A549 (cell line): ENCODE data around the gene ZEB1. TPM values are rescaled to one million over a fixed set of nuclear protein-coding genes. Genes with fewer than 3 reads are reported as not detected.
A peak's percentile ranks its signal among the peaks of the same experiment; 100 is the strongest.

Experiments
- ATAC-seq, 2 experiments: fragments of 200-7000 bp in 1 of 2; fragments of >200 bp in 1 of 2; cut with Nextera tagmentation in 1 of 2; cut with Tn5 transposase in 1 of 2; 3 replicates each; pipeline versions ENCODE4 v1.8.0 to v1.9.1; 2018 to 2020; ENCODE audit warnings: mild to moderate bottlenecking in 1 of 2, moderate library complexity in 1 of 2
- CTCF ChIA-PET: fragments of 300-600 bp; sonication (Branson Sonifier 250); formaldehyde crosslinking; extraction: SDS; loops from one replicate; lab custom pipeline; 2021; ENCODE audit warnings: antibody characterized with exemption, inconsistent platforms; lab: Yijun Ruan, JAX
- POLR2A ChIA-PET: fragments of 350-600 bp; formaldehyde crosslinking; extraction: SDS; loops from one replicate; lab custom pipeline; 2021; ENCODE audit warnings: antibody characterized with exemption, inconsistent platforms; lab: Yijun Ruan, JAX
- DNase-seq, 2 experiments: peaks; one replicate each; pipeline versions ENCODE4 v3.0.0 to v3.0.0-alpha.2; 2011 to 2016; ENCODE audit warnings: low read depth in 1 of 2, low spot score in 1 of 2
- FAIRE-seq: peaks from 2 replicates; lab custom pipeline; 2011; peaks lifted over from hg19 to GRCh38; lab: Jason Lieb, UNC
- H3K27ac ChIP-seq, 2 experiments: fragments of >200 bp; sonication (Bioruptor Twin); formaldehyde crosslinking; 3 replicates each; pipeline ENCODE4 v1.5.1; 2016 to 2017
- H3K4me1 ChIP-seq: fragments of >200 bp; sonication (Bioruptor Twin); formaldehyde crosslinking; 3 replicates; pipeline ENCODE4 v1.6.1; 2016
- H3K4me2 ChIP-seq: fragments of >200 bp; sonication (Bioruptor Twin); formaldehyde crosslinking; 3 replicates; pipeline ENCODE4 v1.6.1; 2016
- H3K4me3 ChIP-seq: fragments of >200 bp; sonication (Bioruptor Twin); formaldehyde crosslinking; 3 replicates; pipeline ENCODE4 v1.5.1; 2016
- H3K9me3 ChIP-seq: fragments of >200 bp; sonication (Bioruptor Twin); formaldehyde crosslinking; 3 replicates; pipeline ENCODE4 v1.6.1; 2016
- BCL3 ChIP-seq: fragments of >200 bp; sonication (Bioruptor Twin); formaldehyde crosslinking; IDR thresholded peaks from 3 replicates; pipeline ENCODE4 v1.6.1; 2016
- CEBPB ChIP-seq, 2 experiments: fragments of >200 bp in 1 of 2; sonication (Bioruptor Twin) in 1 of 2; formaldehyde crosslinking in 1 of 2; IDR thresholded peaks; 2 replicates each; pipeline ENCODE4 v1.6.1; 2012 to 2016
- CHD4 ChIP-seq: fragments of 200-600 bp; sonication (generic); IDR thresholded peaks from 2 replicates; pipeline ENCODE4 v1.6.1; 2016; ENCODE audit warnings: antibody characterized with exemption, mild to moderate bottlenecking, borderline replicate concordance
- E2F6 ChIP-seq: IDR thresholded peaks from 2 replicates; pipeline ENCODE4 v1.6.1; 2012; ENCODE audit warnings: low read depth, borderline replicate concordance
- EHF ChIP-seq: fragments of 250-450 bp; sonication (Bioruptor Pico); IDR thresholded peaks from 2 replicates; pipeline ENCODE4 v1.5.0; 2020; ENCODE audit warnings: mild to moderate bottlenecking
- EP300 ChIP-seq, 2 experiments: fragments of >200 bp; sonication (Bioruptor Twin); formaldehyde crosslinking; IDR thresholded peaks; 2 replicates in 1 of 2; 3 replicates in 1 of 2; pipeline ENCODE4 v1.6.1; 2016 to 2017
- FOSL2 ChIP-seq, 2 experiments: fragments of 450-650 bp in 1 of 2; fragments of >200 bp in 1 of 2; sonication (Bioruptor Twin) in 1 of 2; formaldehyde crosslinking; IDR thresholded peaks; 2 replicates each; pipeline versions ENCODE4 v1.5.0 to v1.6.1; 2016 to 2020; ENCODE audit warnings: mild to moderate bottlenecking in 1 of 2, moderate library complexity in 1 of 2
- FOXS1 ChIP-seq: fragments of 250-450 bp; sonication (Bioruptor Pico); IDR thresholded peaks from 2 replicates; pipeline ENCODE4 v1.5.0; 2020; ENCODE audit warnings: mild to moderate bottlenecking, moderate library complexity
- GATA3 ChIP-seq: IDR thresholded peaks from 2 replicates; pipeline ENCODE4 v1.6.1; 2012; ENCODE audit warnings: borderline replicate concordance
- HEYL ChIP-seq: fragments of 250-450 bp; sonication (Bioruptor Pico); IDR thresholded peaks from 2 replicates; pipeline ENCODE4 v1.8.0; 2021; ENCODE audit warnings: mild to moderate bottlenecking, moderate library complexity
- KDM5A ChIP-seq: fragments of 200-600 bp; sonication (generic); IDR thresholded peaks from 2 replicates; pipeline ENCODE4 v1.6.1; 2016; ENCODE audit warnings: antibody characterized with exemption, mild to moderate bottlenecking
- MAFK ChIP-seq: fragments of 450-650 bp; IDR thresholded peaks from 2 replicates; pipeline ENCODE4 v1.6.1; 2014; ENCODE audit not compliant: partially characterized antibody
- MAZ ChIP-seq: fragments of 150-350 bp; IDR thresholded peaks from 2 replicates; pipeline ENCODE4 v1.6.1; 2014; ENCODE audit warnings: antibody characterized with exemption, low read depth, low read length, borderline replicate concordance
- POLR2A ChIP-seq: IDR thresholded peaks from 2 replicates; pipeline ENCODE4 v1.6.1; 2012; ENCODE audit warnings: mild to moderate bottlenecking, low read length
- POLR2AphosphoS2 ChIP-seq: conservative IDR thresholded peaks from 2 replicates; pipeline ENCODE4 v1.6.1; 2012; ENCODE audit warnings: low read length, improper control_type of control experiment, inconsistent platforms
- RAD21 ChIP-seq, 2 experiments: fragments of >200 bp in 1 of 2; sonication (Bioruptor Twin) in 1 of 2; formaldehyde crosslinking in 1 of 2; IDR thresholded peaks in 1 of 2; conservative IDR thresholded peaks in 1 of 2; 2 replicates in 1 of 2; 3 replicates in 1 of 2; pipeline ENCODE4 v1.6.1; 2012 to 2018; ENCODE audit warnings: inconsistent platforms in 1 of 2
- RFX5 ChIP-seq: fragments of 450-650 bp; IDR thresholded peaks from 2 replicates; pipeline ENCODE4 v1.7.1; 2014; ENCODE audit warnings: antibody characterized with exemption, mild to moderate bottlenecking, moderate library complexity
- TP53 ChIP-seq: fragments of 250-450 bp; sonication (Bioruptor Pico); IDR thresholded peaks from 2 replicates; pipeline ENCODE4 v1.5.0; 2021; ENCODE audit warnings: mild to moderate bottlenecking, moderate library complexity
- WGBS: methylation state at CpG from one replicate; pipeline ENCODE4 v1.1.6; 2017; ENCODE audit errors: missing lambda C conversion rate; 5-methylcytosine and 5-hydroxymethylcytosine counted together
- polyA plus RNA-seq, 4 experiments: library from polyadenylated mRNA; depleted of rRNA in 3 of 4; stranded (reverse); fragments of >200 nt; fragmentation: RNase III in 1 of 4; extraction: RNeasy Plus Mini Kit Qiagen cat#74134 plus additional on column Dnase treatment in 1 of 4; gene quantifications; 2 replicates in 3 of 4; 3 replicates in 1 of 4; pipeline ENCODE4 v1.2.3, GENCODE V29; 2011 to 2017
- TF ChIP-seq, protein P1 (sequence below): IDR thresholded peaks from 2 replicates; pipeline ENCODE4 v1.6.1; 2012
- TF ChIP-seq, protein P2 (sequence below): fragments of 450-650 bp; IDR thresholded peaks from 2 replicates; pipeline ENCODE4 v1.6.1; 2014; ENCODE audit warnings: antibody characterized with exemption
- TF ChIP-seq, protein P3 (sequence below): fragments of 250-450 bp; sonication (Bioruptor Pico); IDR thresholded peaks from 2 replicates; pipeline ENCODE4 v1.5.0; 2021; ENCODE audit warnings: mild to moderate bottlenecking, moderate library complexity, borderline replicate concordance

The ZEB1 gene
- polyA plus RNA-seq, 2 of the 4 experiments (the other 2 are of a cell fraction): 8.1 to 23.8 TPM

- Histone ChIP-seq H3K27ac (no peak overlapping the region), H3K9me3 (no peaks in the 10 kb centered on the region), H3K4me3 (no peak overlapping the region), H3K4me2 (no peak overlapping the region), H3K4me1 (peaks cover 15% of the 10 kb centered on the region)
- ATAC-seq (no peak), DNase-seq (no peak), FAIRE-seq (peak; percentile 7)
- no peak for TF ChIP-seq MAZ
- TF ChIP-seq MAFK: peak; percentile 85
- no peak for TF ChIP-seq POLR2AphosphoS2
- TF ChIP-seq FOXS1 (CRISPR knock-in tag): no peak
- TF ChIP-seq BCL3: no peak
- ChIA-PET CTCF (interaction anchor here (1.1 kb wide), 1 partner anchor 388 kb away, joined by 3 read pairs; no protein-coding TSS in a partner anchor), POLR2A (no interaction called here)
- 92% methylated on average over 2 of the region's 2 CpGs for WGBS
Observed at GRCh38 chr10:31352436-31353226, 33.6 kb downstream of the ZEB1 start.

- CTCF ChIA-PET: interaction anchor here (1.1 kb wide), 1 partner anchor 387 kb away, joined by 3 read pairs; no protein-coding TSS in a partner anchor
- H3K9me3 ChIP-seq: no peaks in the 10 kb centered on the region
- H3K4me2 ChIP-seq: peak overlapping the region; percentile 22
- POLR2A ChIA-PET: no interaction called here
- H3K27ac ChIP-seq: no peak overlapping the region
- ATAC-seq (peak; percentile 78 to 82), FAIRE-seq (peak; percentile 65), DNase-seq (peak; percentile 43 to 53)
- TF ChIP-seq, protein P1, sequence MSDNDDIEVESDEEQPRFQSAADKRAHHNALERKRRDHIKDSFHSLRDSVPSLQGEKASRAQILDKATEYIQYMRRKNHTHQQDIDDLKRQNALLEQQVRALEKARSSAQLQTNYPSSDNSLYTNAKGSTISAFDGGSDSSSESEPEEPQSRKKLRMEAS: no peak
- peak; percentile 19 to 24; a peak in 2 of 5 replicates for TF ChIP-seq RAD21 (conservative IDR thresholded peaks at IDR 0.05 in 1 of 2, IDR thresholded peaks at IDR 0.05 in 1 of 2)
- no peak for TF ChIP-seq RFX5
- no peak for TF ChIP-seq FOSL2 (IDR thresholded peaks at IDR 0.05)
- peak; percentile 80 for TF ChIP-seq FOSL2 (CRISPR knock-in tag; IDR thresholded peaks at IDR 0.05)
- H3K4me3 ChIP-seq: no peak overlapping the region
- peaks cover 20% of the 10 kb centered on the region for H3K4me1 ChIP-seq
Observed at GRCh38 chr10:31353574-31353973, 34.6 kb downstream of the ZEB1 start.

GRCh38 chr10:31358688-31359330 is 39.8 kb downstream of the ZEB1 start:
- no peak overlapping the region for H3K27ac ChIP-seq
- TF ChIP-seq, protein P1: no peak
- TF ChIP-seq FOXS1 (CRISPR knock-in tag): no peak
- no peak for TF ChIP-seq POLR2A
- peak overlapping the region; percentile 47; the same call in 2 of the 3 replicates for H3K4me2 ChIP-seq
- H3K4me1 ChIP-seq: peaks cover 28% of the 10 kb centered on the region
- FAIRE-seq (no peak), DNase-seq (no peak), ATAC-seq (no peak)
- CTCF ChIA-PET: no interaction called here
- H3K9me3 ChIP-seq: no peaks in the 10 kb centered on the region
- POLR2A ChIA-PET: no interaction called here
- no peak overlapping the region for H3K4me3 ChIP-seq
- 66% methylated on average over 1 of the region's 1 CpG for WGBS

GRCh38 chr10:31359979-31360378 is 41.0 kb downstream of the ZEB1 start:
- Histone ChIP-seq H3K4me3 (no peak overlapping the region), H3K9me3 (no peaks in the 10 kb centered on the region), H3K27ac (no peak overlapping the region), H3K4me1 (peaks cover 22% of the 10 kb centered on the region), H3K4me2 (peak overlapping the region; percentile 47)
- WGBS: 73% methylated on average over 1 of the region's 1 CpG
- DNase-seq: peak in 1 of 2 experiments; percentile 32
- ChIA-PET CTCF (interaction anchor here (1.0 to 1.4 kb wide), 2 partner anchors 12 to 608 kb away, joined by 3 read pairs; no protein-coding TSS in a partner anchor), POLR2A (no interaction called here)
- ATAC-seq: no peak
- FAIRE-seq: peak; percentile 68
- TF ChIP-seq CEBPB (IDR thresholded peaks at IDR 0.05) (no peak), HEYL (CRISPR knock-in tag) (no peak), EHF (no peak), KDM5A (no peak), EP300 (IDR thresholded peaks at IDR 0.05) (no peak), E2F6 (no peak), TP53 (no peak), MAFK (no peak), GATA3 (no peak), CHD4 (no peak)
- TF ChIP-seq, protein P2, sequence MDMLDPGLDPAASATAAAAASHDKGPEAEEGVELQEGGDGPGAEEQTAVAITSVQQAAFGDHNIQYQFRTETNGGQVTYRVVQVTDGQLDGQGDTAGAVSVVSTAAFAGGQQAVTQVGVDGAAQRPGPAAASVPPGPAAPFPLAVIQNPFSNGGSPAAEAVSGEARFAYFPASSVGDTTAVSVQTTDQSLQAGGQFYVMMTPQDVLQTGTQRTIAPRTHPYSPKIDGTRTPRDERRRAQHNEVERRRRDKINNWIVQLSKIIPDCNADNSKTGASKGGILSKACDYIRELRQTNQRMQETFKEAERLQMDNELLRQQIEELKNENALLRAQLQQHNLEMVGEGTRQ: no peak
- TF ChIP-seq, protein P3, sequence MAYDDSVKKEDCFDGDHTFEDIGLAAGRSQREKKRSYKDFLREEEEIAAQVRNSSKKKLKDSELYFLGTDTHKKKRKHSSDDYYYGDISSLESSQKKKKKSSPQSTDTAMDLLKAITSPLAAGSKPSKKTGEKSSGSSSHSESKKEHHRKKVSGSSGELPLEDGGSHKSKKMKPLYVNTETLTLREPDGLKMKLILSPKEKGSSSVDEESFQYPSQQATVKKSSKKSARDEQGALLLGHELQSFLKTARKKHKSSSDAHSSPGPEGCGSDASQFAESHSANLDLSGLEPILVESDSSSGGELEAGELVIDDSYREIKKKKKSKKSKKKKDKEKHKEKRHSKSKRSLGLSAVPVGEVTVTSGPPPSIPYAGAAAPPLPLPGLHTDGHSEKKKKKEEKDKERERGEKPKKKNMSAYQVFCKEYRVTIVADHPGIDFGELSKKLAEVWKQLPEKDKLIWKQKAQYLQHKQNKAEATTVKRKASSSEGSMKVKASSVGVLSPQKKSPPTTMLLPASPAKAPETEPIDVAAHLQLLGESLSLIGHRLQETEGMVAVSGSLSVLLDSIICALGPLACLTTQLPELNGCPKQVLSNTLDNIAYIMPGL: no peak
